Astrocyte (in vitro differentiated cells and primary cell): ENCODE results near the gene MYO15B. TPM values are rescaled to one million over a fixed set of nuclear protein-coding genes. Genes with fewer than 3 reads are reported as not detected.

ENCODE experiments used
- DNase-seq: peaks from one replicate; pipeline ENCODE4 v3.0.0-alpha.2; 2010; ENCODE audit warnings: low read depth
- FAIRE-seq: peaks from 2 replicates; lab custom pipeline; 2011; peaks lifted over from hg19 to GRCh38; lab: Jason Lieb, UNC
- H2AFZ ChIP-seq: 2 replicates; pipeline ENCODE4 v1.6.0; 2012; ENCODE audit warnings: low read depth, low read length, inconsistent platforms
- H3K27ac ChIP-seq: 2 replicates; pipeline ENCODE4 v1.5.1; 2011; ENCODE audit warnings: low read depth, low read length, inconsistent platforms
- H3K27me3 ChIP-seq: 2 replicates; pipeline ENCODE4 v1.6.0; 2011; ENCODE audit warnings: low read length, inconsistent platforms; ENCODE audit not compliant: insufficient read depth
- H3K36me3 ChIP-seq: 2 replicates; pipeline ENCODE4 v1.5.1; 2011; ENCODE audit warnings: low read length, inconsistent platforms; ENCODE audit not compliant: insufficient read depth
- H3K4me1 ChIP-seq: 2 replicates; pipeline ENCODE4 v1.5.1; 2011; ENCODE audit warnings: low read length, inconsistent platforms; ENCODE audit not compliant: insufficient read depth
- H3K4me2 ChIP-seq: 2 replicates; pipeline ENCODE4 v1.6.0; 2012; ENCODE audit warnings: low read length, inconsistent platforms
- H3K4me3 ChIP-seq: 2 replicates; pipeline ENCODE4 v1.5.1; 2011; ENCODE audit warnings: low read depth, mild to moderate bottlenecking, low read length, inconsistent platforms; ENCODE audit not compliant: insufficient read depth
- H3K79me2 ChIP-seq: 2 replicates; pipeline ENCODE4 v1.6.0; 2012; ENCODE audit warnings: mild to moderate bottlenecking, low read length, inconsistent platforms; ENCODE audit not compliant: insufficient read depth
- H3K9ac ChIP-seq: 2 replicates; pipeline ENCODE4 v1.6.0; 2012; ENCODE audit warnings: mild to moderate bottlenecking, low read length, inconsistent platforms
- H3K9me3 ChIP-seq: 2 replicates; pipeline ENCODE4 v1.5.1; 2012; ENCODE audit warnings: low read depth, mild to moderate bottlenecking, low read length, inconsistent platforms; ENCODE audit not compliant: insufficient read depth
- H4K20me1 ChIP-seq: 2 replicates; pipeline ENCODE4 v1.6.0; 2012; ENCODE audit warnings: low read length, inconsistent platforms; ENCODE audit not compliant: insufficient read depth
- H3K27ac Mint-ChIP-seq: one replicate; pipeline ENCODE4 v1.8.0; 2021; ENCODE audit warnings: mild to moderate bottlenecking, mixed read lengths; ENCODE audit not compliant: unreplicated experiment
- H3K27me3 Mint-ChIP-seq: one replicate; pipeline ENCODE4 v1.8.0; 2021; ENCODE audit warnings: low read depth, mixed read lengths; ENCODE audit not compliant: unreplicated experiment
- H3K36me3 Mint-ChIP-seq: one replicate; pipeline ENCODE4 v1.8.0; 2021; ENCODE audit warnings: low read depth, mixed read lengths; ENCODE audit not compliant: unreplicated experiment
- H3K4me1 Mint-ChIP-seq: one replicate; pipeline ENCODE4 v1.8.0; 2021; ENCODE audit warnings: low read depth, mixed read lengths; ENCODE audit not compliant: unreplicated experiment
- H3K4me3 Mint-ChIP-seq: one replicate; pipeline ENCODE4 v1.8.0; 2021; ENCODE audit warnings: mild to moderate bottlenecking, moderate library complexity, mixed read lengths; ENCODE audit not compliant: unreplicated experiment
- H3K9me3 Mint-ChIP-seq: one replicate; pipeline ENCODE4 v1.8.0; 2021; ENCODE audit warnings: mild to moderate bottlenecking, mixed read lengths; ENCODE audit not compliant: unreplicated experiment
- EZH2 ChIP-seq: IDR thresholded peaks from 2 replicates; pipeline ENCODE4 v1.6.1; 2012; ENCODE audit warnings: mild to moderate bottlenecking, low read length, inconsistent platforms; ENCODE audit not compliant: insufficient read depth
- total RNA-seq: library from RNA; stranded (reverse); gene quantifications from 2 replicates; pipeline ENCODE4 v1.2.1, GENCODE V29; 2021
- TF ChIP-seq, protein P1 (sequence below): IDR thresholded peaks from 2 replicates; pipeline ENCODE4 v1.5.1; 2011; ENCODE audit warnings: low read depth, mild to moderate bottlenecking, inconsistent platforms, low read length, moderate library complexity; ENCODE audit not compliant: insufficient read depth

Gene MYO15B
- total RNA-seq, 1 donor from 2014 or later, result 3.5 TPM

GRCh38 chr17:75611851-75612429 lies 24.3 kb downstream of the MYO15B start:
- Mint-ChIP-seq H3K4me3 (no peak overlapping the region), H3K27ac (no peak overlapping the region), H3K27me3 (peaks cover 12% of the 10 kb centered on the region), H3K36me3 (no peaks in the 10 kb centered on the region), H3K9me3 (no peaks in the 10 kb centered on the region), H3K4me1 (no peaks in the 10 kb centered on the region)
- Histone ChIP-seq H2AFZ (no peak overlapping the region), H4K20me1 (no peaks in the 10 kb centered on the region), H3K36me3 (no peaks in the 10 kb centered on the region), H3K9me3 (no peaks in the 10 kb centered on the region), H3K27me3 (peaks cover 2% of the 10 kb centered on the region), H3K4me2 (no peak overlapping the region), H3K9ac (no peak overlapping the region), H3K4me1 (no peaks in the 10 kb centered on the region), H3K27ac (no peak overlapping the region), H3K79me2 (no peaks in the 10 kb centered on the region), H3K4me3 (no peak overlapping the region)
- DNase-seq (no peak), FAIRE-seq (no peak)
- TF ChIP-seq, protein P1, sequence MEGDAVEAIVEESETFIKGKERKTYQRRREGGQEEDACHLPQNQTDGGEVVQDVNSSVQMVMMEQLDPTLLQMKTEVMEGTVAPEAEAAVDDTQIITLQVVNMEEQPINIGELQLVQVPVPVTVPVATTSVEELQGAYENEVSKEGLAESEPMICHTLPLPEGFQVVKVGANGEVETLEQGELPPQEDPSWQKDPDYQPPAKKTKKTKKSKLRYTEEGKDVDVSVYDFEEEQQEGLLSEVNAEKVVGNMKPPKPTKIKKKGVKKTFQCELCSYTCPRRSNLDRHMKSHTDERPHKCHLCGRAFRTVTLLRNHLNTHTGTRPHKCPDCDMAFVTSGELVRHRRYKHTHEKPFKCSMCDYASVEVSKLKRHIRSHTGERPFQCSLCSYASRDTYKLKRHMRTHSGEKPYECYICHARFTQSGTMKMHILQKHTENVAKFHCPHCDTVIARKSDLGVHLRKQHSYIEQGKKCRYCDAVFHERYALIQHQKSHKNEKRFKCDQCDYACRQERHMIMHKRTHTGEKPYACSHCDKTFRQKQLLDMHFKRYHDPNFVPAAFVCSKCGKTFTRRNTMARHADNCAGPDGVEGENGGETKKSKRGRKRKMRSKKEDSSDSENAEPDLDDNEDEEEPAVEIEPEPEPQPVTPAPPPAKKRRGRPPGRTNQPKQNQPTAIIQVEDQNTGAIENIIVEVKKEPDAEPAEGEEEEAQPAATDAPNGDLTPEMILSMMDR, result no peak
- no peak for TF ChIP-seq EZH2

- Histone ChIP-seq H3K27me3 (peaks cover 2% of the 10 kb centered on the region), H3K36me3 (no peaks in the 10 kb centered on the region), H3K9me3 (no peaks in the 10 kb centered on the region), H2AFZ (no peak overlapping the region), H3K4me3 (no peak overlapping the region), H3K79me2 (no peaks in the 10 kb centered on the region), H3K4me2 (no peak overlapping the region), H4K20me1 (no peaks in the 10 kb centered on the region), H3K9ac (no peak overlapping the region), H3K27ac (no peak overlapping the region), H3K4me1 (no peaks in the 10 kb centered on the region)
- Mint-ChIP-seq H3K27me3 (peaks cover 13% of the 10 kb centered on the region), H3K9me3 (no peaks in the 10 kb centered on the region), H3K4me1 (no peaks in the 10 kb centered on the region), H3K36me3 (no peaks in the 10 kb centered on the region), H3K27ac (no peak overlapping the region), H3K4me3 (no peak overlapping the region)
- FAIRE-seq (no peak), DNase-seq (no peak)
- TF ChIP-seq, protein P1, result no peak
- no peak for TF ChIP-seq EZH2
Observed at GRCh38 chr17:75612906-75613626, 25.5 kb downstream of the MYO15B start.

- peaks cover 2% of the 10 kb centered on the region for H3K27me3 ChIP-seq
- no peak overlapping the region for H3K27ac ChIP-seq
- no peak overlapping the region for H3K9ac ChIP-seq
- H3K4me1 Mint-ChIP-seq, result no peaks in the 10 kb centered on the region
- H3K79me2 ChIP-seq, result no peaks in the 10 kb centered on the region
- no peaks in the 10 kb centered on the region for H3K36me3 ChIP-seq
- no peaks in the 10 kb centered on the region for H3K9me3 Mint-ChIP-seq
- TF ChIP-seq EZH2, result no peak
- TF ChIP-seq, protein P1, result no peak
- no peaks in the 10 kb centered on the region for H3K9me3 ChIP-seq
- FAIRE-seq, result no peak
- H3K4me1 ChIP-seq, result no peaks in the 10 kb centered on the region
- H3K27ac Mint-ChIP-seq, result no peak overlapping the region
- no peak overlapping the region for H3K4me2 ChIP-seq
- no peaks in the 10 kb centered on the region for H3K36me3 Mint-ChIP-seq
- peaks cover 19% of the 10 kb centered on the region for H3K27me3 Mint-ChIP-seq
- H2AFZ ChIP-seq, result no peak overlapping the region
- H4K20me1 ChIP-seq, result no peaks in the 10 kb centered on the region
- no peak overlapping the region for H3K4me3 ChIP-seq
- no peak for DNase-seq
- H3K4me3 Mint-ChIP-seq, result no peak overlapping the region
Observed at GRCh38 chr17:75614006-75614405, 26.4 kb downstream of the MYO15B start.
